Parathyroid adenoma (tissue), 2 donors: ENCODE data around the gene SLC35E1.

Source experiments
- H2AFZ ChIP-seq: fragments of 300-600 bp; sonication (generic); one replicate; pipeline ENCODE4 v1.7.0; 2017; ENCODE audit warnings: antibody characterized with exemption, mild to moderate bottlenecking
- H3K27ac ChIP-seq: fragments of 300-600 bp; sonication (generic); one replicate; pipeline ENCODE4 v1.7.0; 2017
- H3K27me3 ChIP-seq: fragments of 300-600 bp; sonication (generic); one replicate; pipeline ENCODE4 v1.7.0; 2017; ENCODE audit warnings: low read length; ENCODE audit not compliant: control insufficient read depth, insufficient read depth
- H3K36me3 ChIP-seq: fragments of 300-600 bp; sonication (generic); one replicate; pipeline ENCODE4 v1.7.0; 2017; ENCODE audit warnings: low read length; ENCODE audit not compliant: control insufficient read depth, insufficient read depth
- H3K4me1 ChIP-seq: fragments of 300-600 bp; sonication (generic); one replicate; pipeline ENCODE4 v1.7.0; 2017; ENCODE audit warnings: control low read depth
- H3K4me2 ChIP-seq: fragments of 300-600 bp; sonication (generic); one replicate; pipeline ENCODE4 v1.7.0; 2017; ENCODE audit warnings: low read length
- H3K4me3 ChIP-seq: fragments of 300-600 bp; sonication (generic); one replicate; pipeline ENCODE4 v1.7.0; 2017; ENCODE audit warnings: low read depth, low read length
- H3K79me2 ChIP-seq: fragments of 300-600 bp; sonication (generic); one replicate; pipeline ENCODE4 v1.7.0; 2017; ENCODE audit warnings: control low read depth
- H3K9ac ChIP-seq: fragments of 300-600 bp; sonication (generic); one replicate; pipeline ENCODE4 v1.7.0; 2017; ENCODE audit warnings: mild to moderate bottlenecking
- H3K9me3 ChIP-seq: fragments of 300-600 bp; sonication (generic); one replicate; pipeline ENCODE4 v1.7.0; 2017; ENCODE audit warnings: low read length; ENCODE audit not compliant: control insufficient read depth
- TF ChIP-seq, protein P1 (sequence below): fragments of 300-600 bp; sonication (generic); IDR thresholded peaks from one replicate; pipeline ENCODE4 v1.7.0; 2017; ENCODE audit warnings: antibody characterized with exemption, mild to moderate bottlenecking
- donor health status: primary hyperparathyroidism.

SLC35E1 gene

DNA sequence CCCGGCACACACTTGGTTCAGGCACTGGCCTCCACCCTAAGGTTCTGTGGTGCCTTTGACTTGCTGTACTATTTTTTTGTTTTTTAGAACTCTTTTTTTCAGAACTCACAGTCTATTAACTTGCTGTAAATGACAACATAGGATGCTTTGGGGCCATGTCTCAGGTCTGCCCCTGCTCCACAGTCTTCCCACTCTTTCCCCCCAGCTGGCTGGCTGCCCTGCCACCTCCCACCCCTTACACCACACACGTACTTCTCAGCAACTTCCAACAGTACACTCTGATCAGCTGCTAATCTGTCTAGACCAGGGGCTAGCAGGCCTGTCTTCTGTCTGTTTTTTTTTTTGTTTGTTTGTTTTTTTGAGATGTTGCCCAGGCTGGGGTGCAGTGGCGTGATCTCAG, 67.9 kb downstream of the SLC35E1 start:
- no peaks in the 10 kb centered on the region for H3K36me3 ChIP-seq
- no peak overlapping the region for H3K9ac ChIP-seq
- no peak overlapping the region for H3K27ac ChIP-seq
- peaks cover 6% of the 10 kb centered on the region for H3K79me2 ChIP-seq
- H3K4me1 ChIP-seq: no peaks in the 10 kb centered on the region
- H2AFZ ChIP-seq: no peak overlapping the region
- TF ChIP-seq, protein P1, sequence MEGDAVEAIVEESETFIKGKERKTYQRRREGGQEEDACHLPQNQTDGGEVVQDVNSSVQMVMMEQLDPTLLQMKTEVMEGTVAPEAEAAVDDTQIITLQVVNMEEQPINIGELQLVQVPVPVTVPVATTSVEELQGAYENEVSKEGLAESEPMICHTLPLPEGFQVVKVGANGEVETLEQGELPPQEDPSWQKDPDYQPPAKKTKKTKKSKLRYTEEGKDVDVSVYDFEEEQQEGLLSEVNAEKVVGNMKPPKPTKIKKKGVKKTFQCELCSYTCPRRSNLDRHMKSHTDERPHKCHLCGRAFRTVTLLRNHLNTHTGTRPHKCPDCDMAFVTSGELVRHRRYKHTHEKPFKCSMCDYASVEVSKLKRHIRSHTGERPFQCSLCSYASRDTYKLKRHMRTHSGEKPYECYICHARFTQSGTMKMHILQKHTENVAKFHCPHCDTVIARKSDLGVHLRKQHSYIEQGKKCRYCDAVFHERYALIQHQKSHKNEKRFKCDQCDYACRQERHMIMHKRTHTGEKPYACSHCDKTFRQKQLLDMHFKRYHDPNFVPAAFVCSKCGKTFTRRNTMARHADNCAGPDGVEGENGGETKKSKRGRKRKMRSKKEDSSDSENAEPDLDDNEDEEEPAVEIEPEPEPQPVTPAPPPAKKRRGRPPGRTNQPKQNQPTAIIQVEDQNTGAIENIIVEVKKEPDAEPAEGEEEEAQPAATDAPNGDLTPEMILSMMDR: no peak
- H3K27me3 ChIP-seq: no peaks in the 10 kb centered on the region
- no peak overlapping the region for H3K4me2 ChIP-seq
- no peaks in the 10 kb centered on the region for H3K9me3 ChIP-seq
- no peak overlapping the region for H3K4me3 ChIP-seq
